T-cell (primary cell): Measurements from ENCODE around the gene SLC6A6. TPM values are rescaled to one million over a fixed set of nuclear protein-coding genes. Genes with fewer than 3 reads are reported as not detected.

ENCODE experiments used
- ATAC-seq, 4 experiments: fragments of 200-7000 bp in 3 of 4; fragments of 150-1000 bp in 1 of 4; cut with Tn5 transposase; replicated peaks in 1 of 4; 1 replicate in 3 of 4; 2 replicates in 1 of 4; pipeline ENCODE4 v1.10.0; 2021; ENCODE audit warnings: moderate library complexity in 3 of 4, mild to moderate bottlenecking in 2 of 4, moderate number of reproducible peaks in 1 of 4
- CTCF ChIA-PET, 2 donors: fragments of 300-600 bp; sonication (Branson Sonifier 250); formaldehyde crosslinking; loops; one replicate each; lab custom pipeline; 2022; ENCODE audit warnings: antibody characterized with exemption in 2 of 2; lab: Charles Lee
- POLR2A ChIA-PET, 2 donors: fragments of 300-600 bp; sonication (Branson Sonifier 250); formaldehyde crosslinking; loops; one replicate each; lab custom pipeline; 2022; ENCODE audit warnings: antibody characterized with exemption in 2 of 2; lab: Charles Lee
- DNase-seq, 35 experiments: peaks; one replicate each; pipeline versions ENCODE4 v3.0.0 to v3.0.0-alpha.2; 2013 to 2023
- H3K27ac ChIP-seq: one replicate; pipeline ENCODE4 v1.5.1; 2013; ENCODE audit warnings: low read length
- H3K27me3 ChIP-seq, 2 experiments: replicated peaks in 1 of 2; 1 replicate in 1 of 2; 2 replicates in 1 of 2; pipeline versions ENCODE4 v1.6.1 to v1.7.0; 2013; ENCODE audit warnings: low read length in 1 of 2, mixed read lengths in 1 of 2; ENCODE audit not compliant: control insufficient read depth in 2 of 2, insufficient read depth in 2 of 2; ENCODE audit errors: extremely low read depth in 1 of 2
- H3K36me3 ChIP-seq, 2 donors: 1 replicate in 1 of 2; 2 replicates in 1 of 2; pipeline versions ENCODE4 v1.6.1 to v1.7.0; 2013; ENCODE audit warnings: low read length in 1 of 2; ENCODE audit not compliant: control insufficient read depth in 2 of 2, insufficient read depth in 1 of 2; ENCODE audit errors: extremely low read depth in 1 of 2
- H3K4me1 ChIP-seq, 2 experiments: 1 replicate in 1 of 2; 2 replicates in 1 of 2; pipeline versions ENCODE4 v1.6.1 to v1.7.0; 2013; ENCODE audit warnings: low read length in 2 of 2, mixed read lengths in 1 of 2; ENCODE audit not compliant: insufficient read depth in 2 of 2, control insufficient read depth in 1 of 2; ENCODE audit errors: extremely low read depth in 1 of 2
- H3K4me3 ChIP-seq, 2 donors: 1 replicate in 1 of 2; 2 replicates in 1 of 2; pipeline versions ENCODE4 v1.5.1 to v1.7.0; 2013; ENCODE audit warnings: mild to moderate bottlenecking in 2 of 2, low read length in 1 of 2, moderate library complexity in 1 of 2; ENCODE audit not compliant: control insufficient read depth in 1 of 2; ENCODE audit errors: extremely low read depth in 1 of 2
- H3K9me3 ChIP-seq: 2 replicates; pipeline ENCODE4 v1.7.0; 2013
- H3K27ac Mint-ChIP-seq, 2 donors: one replicate each; pipeline ENCODE4 v1.8.0; 2020 to 2021; ENCODE audit warnings: mild to moderate bottlenecking in 2 of 2, mixed read lengths in 2 of 2
- H3K27me3 Mint-ChIP-seq, 2 donors: one replicate each; pipeline ENCODE4 v1.8.0; 2021 to 2022; ENCODE audit warnings: mixed read lengths in 2 of 2
- H3K36me3 Mint-ChIP-seq: one replicate; pipeline ENCODE4 v1.8.0; 2021; ENCODE audit warnings: mixed read lengths
- H3K4me1 Mint-ChIP-seq, 3 donors: one replicate each; pipeline ENCODE4 v1.8.0; 2020 to 2022; ENCODE audit warnings: mixed read lengths in 3 of 3, mild to moderate bottlenecking in 1 of 3
- H3K4me3 Mint-ChIP-seq, 3 donors: one replicate each; pipeline ENCODE4 v1.8.0; 2020 to 2022; ENCODE audit warnings: mild to moderate bottlenecking in 3 of 3, mixed read lengths in 3 of 3, moderate library complexity in 3 of 3
- H3K9me3 Mint-ChIP-seq, 3 donors: one replicate each; pipeline ENCODE4 v1.8.0; 2020 to 2022; ENCODE audit warnings: mixed read lengths in 3 of 3
- WGBS: methylation state at CpG from one replicate; pipeline ENCODE4 v1.1.5; 2013; ENCODE audit warnings: missing lambda C conversion rate; ENCODE audit not compliant: insufficient coverage; 5-methylcytosine and 5-hydroxymethylcytosine counted together
- total RNA-seq, 35 experiments: library from RNA in 6 of 35; stranded (reverse) in 6 of 35; fragments of 120-200 nt in 1 of 35; gene quantifications; one replicate each; pipeline versions ENCODE4 v1.2.1 to v1.2.4 and lab custom pipeline; 2013 to 2026

SLC6A6 gene
- total RNA-seq, 5 donors from 2014 or later (not counting 1 experiment from before 2014, with no cell fraction given): 49.3 to 72.5 (median 63.6) TPM

- ATAC-seq: no peak
Observed at GRCh38 chr3:14505803-14506500, 103.5 kb downstream of the SLC6A6 start.

GRCh38 chr3:14506626-14507304, 104.4 kb downstream of the SLC6A6 start:
- H3K27ac Mint-ChIP-seq: no peak overlapping the region
- H3K9me3 Mint-ChIP-seq: peaks cover 9 to 14% (median 10%) of the 10 kb centered on the region in 3 donors
- Histone ChIP-seq H3K9me3 (no peaks in the 10 kb centered on the region), H3K36me3 (no peaks in the 10 kb centered on the region), H3K4me3 (no peak overlapping the region), H3K27ac (no peak overlapping the region), H3K27me3 (peaks cover 0 to 31% of the 10 kb centered on the region in 2 experiments), H3K4me1 (peaks cover 0 to 6% of the 10 kb centered on the region in 2 experiments)
- H3K4me3 Mint-ChIP-seq: no peak overlapping the region
- 74% methylated on average over 11 of the region's 15 CpGs for WGBS
- ATAC-seq (no peak), DNase-seq (no peak)
- CTCF ChIA-PET: no interaction called here
- POLR2A ChIA-PET: no interaction called here
- H3K36me3 Mint-ChIP-seq: no peaks in the 10 kb centered on the region
- peaks cover 2 to 6% (median 5%) of the 10 kb centered on the region in 3 donors for H3K4me1 Mint-ChIP-seq
- peaks cover 6 to 9% of the 10 kb centered on the region in 2 donors for H3K27me3 Mint-ChIP-seq

More at GRCh38 chr3:14505803-14506500, 103.5 kb downstream of the SLC6A6 start:
- H3K9me3 Mint-ChIP-seq: peaks cover 11 to 22% (median 12%) of the 10 kb centered on the region in 3 donors
- ChIA-PET POLR2A (no interaction called here), CTCF (no interaction called here)
- H3K27ac ChIP-seq: no peak overlapping the region
- H3K9me3 ChIP-seq: no peaks in the 10 kb centered on the region
- peaks cover 0 to 6% of the 10 kb centered on the region in 2 experiments for H3K4me1 ChIP-seq
- no peaks in the 10 kb centered on the region for H3K36me3 ChIP-seq
- H3K27me3 Mint-ChIP-seq: peaks cover 6 to 9% of the 10 kb centered on the region in 2 donors
- no peak overlapping the region for H3K4me3 Mint-ChIP-seq
- H3K36me3 Mint-ChIP-seq: no peaks in the 10 kb centered on the region
- H3K4me1 Mint-ChIP-seq: peaks cover 2 to 6% (median 5%) of the 10 kb centered on the region in 3 donors
- H3K27ac Mint-ChIP-seq: no peak overlapping the region
- WGBS: 82% methylated on average over 12 of the region's 16 CpGs
- H3K4me3 ChIP-seq: no peak overlapping the region
- peaks cover 0 to 31% of the 10 kb centered on the region in 2 experiments for H3K27me3 ChIP-seq
- no peak for DNase-seq

GRCh38 chr3:14507305-14507741, 104.9 kb downstream of the SLC6A6 start:
- ATAC-seq (no peak), DNase-seq (no peak)
- no peaks in the 10 kb centered on the region for H3K9me3 ChIP-seq
- no peak overlapping the region for H3K27ac ChIP-seq
- Mint-ChIP-seq H3K4me3 (no peak overlapping the region), H3K27ac (no peak overlapping the region), H3K9me3 (peaks cover 9 to 11% (median 10%) of the 10 kb centered on the region in 3 donors), H3K4me1 (peaks cover 2 to 6% (median 5%) of the 10 kb centered on the region in 3 donors), H3K27me3 (peaks cover 6 to 9% of the 10 kb centered on the region in 2 donors), H3K36me3 (no peaks in the 10 kb centered on the region)
- CTCF ChIA-PET: no interaction called here
- H3K36me3 ChIP-seq: no peaks in the 10 kb centered on the region
- peaks cover 0 to 31% of the 10 kb centered on the region in 2 experiments for H3K27me3 ChIP-seq
- H3K4me1 ChIP-seq: peaks cover 0 to 6% of the 10 kb centered on the region in 2 experiments
- no peak overlapping the region for H3K4me3 ChIP-seq
- 74% methylated on average over 9 of the region's 13 CpGs for WGBS
- POLR2A ChIA-PET: no interaction called here

- Histone ChIP-seq H3K27me3 (peaks cover 0 to 31% of the 10 kb centered on the region in 2 experiments), H3K36me3 (no peaks in the 10 kb centered on the region), H3K27ac (no peak overlapping the region), H3K4me1 (peaks cover 0 to 6% of the 10 kb centered on the region in 2 experiments), H3K9me3 (no peaks in the 10 kb centered on the region), H3K4me3 (no peak overlapping the region)
- 93% methylated on average over 3 of the region's 6 CpGs for WGBS
- ChIA-PET POLR2A (no interaction called here), CTCF (interaction anchor here in 1 of 2 donors (0.6 to 1.2 kb wide), 2 partner anchors 9 to 816 kb away, joined by 4 read pairs; no protein-coding TSS in a partner anchor)
- no peaks in the 10 kb centered on the region for H3K36me3 Mint-ChIP-seq
- DNase-seq (no peak), ATAC-seq (no peak)
- peaks cover 2 to 6% (median 5%) of the 10 kb centered on the region in 3 donors for H3K4me1 Mint-ChIP-seq
- no peak overlapping the region for H3K27ac Mint-ChIP-seq
- H3K4me3 Mint-ChIP-seq: no peak overlapping the region
- peaks cover 4 to 5% (median 5%) of the 10 kb centered on the region in 3 donors for H3K9me3 Mint-ChIP-seq
- H3K27me3 Mint-ChIP-seq: peaks cover 6 to 9% of the 10 kb centered on the region in 2 donors
Observed at GRCh38 chr3:14507757-14508504, 105.5 kb downstream of the SLC6A6 start.

GRCh38 chr3:14508505-14508819, 106.1 kb downstream of the SLC6A6 start:
- H3K4me3 ChIP-seq: no peak overlapping the region
- peaks cover 2 to 6% (median 5%) of the 10 kb centered on the region in 3 donors for H3K4me1 Mint-ChIP-seq
- no peaks in the 10 kb centered on the region for H3K9me3 ChIP-seq
- H3K27me3 Mint-ChIP-seq: peaks cover 6 to 9% of the 10 kb centered on the region in 2 donors
- DNase-seq (no peak), ATAC-seq (no peak)
- no peaks in the 10 kb centered on the region for H3K36me3 Mint-ChIP-seq
- no peaks in the 10 kb centered on the region for H3K36me3 ChIP-seq
- ChIA-PET CTCF (interaction anchor here in 1 of 2 donors (0.6 to 1.2 kb wide), 4 partner anchors 9 to 816 kb away, joined by 3 to 4 read pairs (median 4); no protein-coding TSS in a partner anchor), POLR2A (no interaction called here)
- no peaks in the 10 kb centered on the region for H3K9me3 Mint-ChIP-seq
- no peak overlapping the region for H3K27ac Mint-ChIP-seq
- 60% methylated on average over 1 of the region's 3 CpGs for WGBS
- peaks cover 0 to 32% of the 10 kb centered on the region in 2 experiments for H3K27me3 ChIP-seq
- peaks cover 0 to 6% of the 10 kb centered on the region in 2 experiments for H3K4me1 ChIP-seq
- H3K27ac ChIP-seq: no peak overlapping the region
- H3K4me3 Mint-ChIP-seq: no peak overlapping the region
